ENCODE results near the gene TOR4A. TPM values are rescaled to one million over a fixed set of nuclear protein-coding genes. Genes with fewer than 3 reads are reported as not detected.

Gene TOR4A
- total RNA-seq, 1 donor from 2014 or later, result 3.5 TPM

DNA sequence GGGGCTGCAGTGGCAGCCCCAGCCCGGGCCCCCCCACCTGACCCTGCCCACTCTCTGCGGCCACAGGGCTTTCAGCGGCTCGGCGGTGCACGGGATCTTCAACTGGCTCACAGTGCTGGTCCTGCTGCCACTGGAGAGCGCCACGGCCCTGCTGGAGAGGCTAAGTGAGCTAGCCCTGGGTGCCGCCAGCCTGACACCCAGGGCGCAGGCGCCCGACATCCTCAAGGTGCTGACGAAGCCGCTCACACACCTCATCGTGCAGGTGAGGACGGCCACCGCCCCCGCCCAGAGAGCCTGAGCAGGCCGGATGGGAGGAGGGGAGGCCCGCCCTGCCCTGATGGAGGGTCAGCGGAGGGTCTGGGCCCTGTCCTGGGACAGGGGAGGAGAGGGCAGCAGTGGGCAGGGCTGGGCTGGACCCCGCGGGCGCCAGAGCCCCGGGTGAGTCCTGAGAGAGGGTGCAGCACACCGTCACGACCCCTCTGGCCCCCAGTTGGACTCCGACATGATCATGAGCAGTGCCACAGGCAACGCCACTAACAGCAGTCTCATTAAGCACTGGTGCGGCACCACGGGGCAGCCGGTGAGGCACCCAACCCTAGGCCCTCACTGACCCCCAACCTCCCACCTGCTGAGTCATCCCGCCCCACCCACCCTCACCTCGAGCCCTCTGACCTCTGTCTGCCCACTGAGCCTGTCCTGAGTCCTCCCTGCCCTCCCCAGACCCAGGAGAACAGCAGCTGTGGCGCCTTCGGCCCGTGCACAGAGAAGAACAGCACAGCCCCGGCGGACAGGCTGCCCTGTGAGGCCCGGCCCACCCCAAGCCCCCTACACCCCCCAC, 44.2 kb upstream of the TOR4A start:
- DNase-seq (ENCODE audit: low spot score), result no peak
- H3K9me3 Mint-ChIP-seq (ENCODE audit: low read depth), result no peaks in the 10 kb centered on the region
- no peaks in the 10 kb centered on the region for H3K36me3 Mint-ChIP-seq (ENCODE audit: low read depth)
- TF ChIP-seq, protein P1, sequence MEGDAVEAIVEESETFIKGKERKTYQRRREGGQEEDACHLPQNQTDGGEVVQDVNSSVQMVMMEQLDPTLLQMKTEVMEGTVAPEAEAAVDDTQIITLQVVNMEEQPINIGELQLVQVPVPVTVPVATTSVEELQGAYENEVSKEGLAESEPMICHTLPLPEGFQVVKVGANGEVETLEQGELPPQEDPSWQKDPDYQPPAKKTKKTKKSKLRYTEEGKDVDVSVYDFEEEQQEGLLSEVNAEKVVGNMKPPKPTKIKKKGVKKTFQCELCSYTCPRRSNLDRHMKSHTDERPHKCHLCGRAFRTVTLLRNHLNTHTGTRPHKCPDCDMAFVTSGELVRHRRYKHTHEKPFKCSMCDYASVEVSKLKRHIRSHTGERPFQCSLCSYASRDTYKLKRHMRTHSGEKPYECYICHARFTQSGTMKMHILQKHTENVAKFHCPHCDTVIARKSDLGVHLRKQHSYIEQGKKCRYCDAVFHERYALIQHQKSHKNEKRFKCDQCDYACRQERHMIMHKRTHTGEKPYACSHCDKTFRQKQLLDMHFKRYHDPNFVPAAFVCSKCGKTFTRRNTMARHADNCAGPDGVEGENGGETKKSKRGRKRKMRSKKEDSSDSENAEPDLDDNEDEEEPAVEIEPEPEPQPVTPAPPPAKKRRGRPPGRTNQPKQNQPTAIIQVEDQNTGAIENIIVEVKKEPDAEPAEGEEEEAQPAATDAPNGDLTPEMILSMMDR (IDR thresholded peaks at IDR 0.05), result no peak
- no peaks in the 10 kb centered on the region for H3K27me3 Mint-ChIP-seq (ENCODE audit: low read depth)
- no peaks in the 10 kb centered on the region for H3K4me1 Mint-ChIP-seq (ENCODE audit: low read depth)
- H3K27ac Mint-ChIP-seq (ENCODE audit: unreplicated experiment), result no peak overlapping the region
- no peak overlapping the region for H3K4me3 Mint-ChIP-seq (ENCODE audit: unreplicated experiment)

- peaks cover 4% of the 10 kb centered on the region for H3K4me1 Mint-ChIP-seq (ENCODE audit: low read depth)
- H3K36me3 Mint-ChIP-seq (ENCODE audit: low read depth), result no peaks in the 10 kb centered on the region
- TF ChIP-seq, protein P1 (IDR thresholded peaks at IDR 0.05), result no peak
- no peaks in the 10 kb centered on the region for H3K27me3 Mint-ChIP-seq (ENCODE audit: low read depth)
- no peak overlapping the region for H3K4me3 Mint-ChIP-seq (ENCODE audit: unreplicated experiment)
- DNase-seq (ENCODE audit: low spot score), result no peak
- H3K27ac Mint-ChIP-seq (ENCODE audit: unreplicated experiment), result no peak overlapping the region
- H3K9me3 Mint-ChIP-seq (ENCODE audit: low read depth), result no peaks in the 10 kb centered on the region
Observed at GRCh38 chr9:137234055-137234697, 43.4 kb upstream of the TOR4A start.

GRCh38 chr9:137234758-137235423, 42.6 kb upstream of the TOR4A start:
- TF ChIP-seq, protein P1 (IDR thresholded peaks at IDR 0.05), result no peak
- H3K27me3 Mint-ChIP-seq (ENCODE audit: low read depth), result no peaks in the 10 kb centered on the region
- H3K4me1 Mint-ChIP-seq (ENCODE audit: low read depth), result peaks cover 9% of the 10 kb centered on the region
- DNase-seq (ENCODE audit: low spot score), result no peak
- H3K9me3 Mint-ChIP-seq (ENCODE audit: low read depth), result no peaks in the 10 kb centered on the region
- no peaks in the 10 kb centered on the region for H3K36me3 Mint-ChIP-seq (ENCODE audit: low read depth)
- H3K27ac Mint-ChIP-seq (ENCODE audit: unreplicated experiment), result no peak overlapping the region
- H3K4me3 Mint-ChIP-seq (ENCODE audit: unreplicated experiment), result no peak overlapping the region

GRCh38 chr9:137235424-137236237, 41.9 kb upstream of the TOR4A start:
- H3K4me3 Mint-ChIP-seq (ENCODE audit: unreplicated experiment), result no peak overlapping the region
- H3K27me3 Mint-ChIP-seq (ENCODE audit: low read depth), result no peaks in the 10 kb centered on the region
- H3K36me3 Mint-ChIP-seq (ENCODE audit: low read depth), result no peaks in the 10 kb centered on the region
- no peak overlapping the region for H3K27ac Mint-ChIP-seq (ENCODE audit: unreplicated experiment)
- DNase-seq (ENCODE audit: low spot score), result no peak
- TF ChIP-seq, protein P1 (IDR thresholded peaks at IDR 0.05), result no peak
- H3K4me1 Mint-ChIP-seq (ENCODE audit: low read depth), result peaks cover 11% of the 10 kb centered on the region
- H3K9me3 Mint-ChIP-seq (ENCODE audit: low read depth), result no peaks in the 10 kb centered on the region
